ENCODE data around the gene ADAMTS17.

DNA sequence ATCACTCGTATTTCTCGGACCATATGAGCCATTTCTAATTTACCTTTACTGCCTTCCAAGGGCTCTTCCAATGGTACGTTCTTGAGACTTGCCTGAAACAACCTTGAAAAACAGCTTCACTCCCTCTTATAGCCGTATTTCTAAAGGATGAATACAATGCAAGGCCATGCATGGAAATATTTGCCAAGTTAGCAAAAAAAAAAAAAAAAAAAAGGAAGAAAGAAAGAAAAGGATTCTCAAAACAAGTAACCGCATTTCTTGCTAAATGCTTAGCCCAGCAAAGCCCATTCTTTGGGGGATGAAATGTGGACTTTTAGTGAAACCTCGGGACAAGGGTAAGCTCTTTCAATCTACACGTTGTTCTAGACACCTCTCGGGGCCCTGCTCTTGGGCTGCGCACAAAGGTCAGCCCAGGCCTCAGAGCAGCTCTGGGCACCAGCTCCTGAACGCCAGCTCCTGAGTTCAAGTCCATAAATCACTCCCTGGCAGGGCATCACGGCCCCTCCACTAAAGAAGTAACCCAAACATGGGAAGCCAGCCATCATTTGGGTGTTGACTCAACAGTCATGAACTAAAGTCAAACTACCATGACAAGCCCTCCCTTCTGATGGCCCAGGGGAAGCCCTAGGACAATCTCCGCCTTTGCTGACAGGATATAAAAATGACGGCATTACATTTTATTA is 132.7 kb downstream of the ADAMTS17 start:
- TF ChIP-seq, protein P1, sequence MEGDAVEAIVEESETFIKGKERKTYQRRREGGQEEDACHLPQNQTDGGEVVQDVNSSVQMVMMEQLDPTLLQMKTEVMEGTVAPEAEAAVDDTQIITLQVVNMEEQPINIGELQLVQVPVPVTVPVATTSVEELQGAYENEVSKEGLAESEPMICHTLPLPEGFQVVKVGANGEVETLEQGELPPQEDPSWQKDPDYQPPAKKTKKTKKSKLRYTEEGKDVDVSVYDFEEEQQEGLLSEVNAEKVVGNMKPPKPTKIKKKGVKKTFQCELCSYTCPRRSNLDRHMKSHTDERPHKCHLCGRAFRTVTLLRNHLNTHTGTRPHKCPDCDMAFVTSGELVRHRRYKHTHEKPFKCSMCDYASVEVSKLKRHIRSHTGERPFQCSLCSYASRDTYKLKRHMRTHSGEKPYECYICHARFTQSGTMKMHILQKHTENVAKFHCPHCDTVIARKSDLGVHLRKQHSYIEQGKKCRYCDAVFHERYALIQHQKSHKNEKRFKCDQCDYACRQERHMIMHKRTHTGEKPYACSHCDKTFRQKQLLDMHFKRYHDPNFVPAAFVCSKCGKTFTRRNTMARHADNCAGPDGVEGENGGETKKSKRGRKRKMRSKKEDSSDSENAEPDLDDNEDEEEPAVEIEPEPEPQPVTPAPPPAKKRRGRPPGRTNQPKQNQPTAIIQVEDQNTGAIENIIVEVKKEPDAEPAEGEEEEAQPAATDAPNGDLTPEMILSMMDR (IDR thresholded peaks at IDR 0.05; ENCODE audit: low read depth, low read length, missing input control), result no peak
- no peak for TF ChIP-seq REST (IDR thresholded peaks at IDR 0.05)
